IMR-90 (cell line): Measurements from ENCODE around the gene LGALS3. TPM values are rescaled to one million over a fixed set of nuclear protein-coding genes. Genes with fewer than 3 reads are reported as not detected.

ENCODE experiments used
- ATAC-seq: fragments of 200-7000 bp; cut with Tn5 transposase; 2 replicates; pipeline ENCODE4 v1.9.1; 2020; ENCODE audit warnings: low read depth, mild to moderate bottlenecking, moderate library complexity
- BruUV-seq: library from RNA; stranded (reverse); fragments of 400-500 nt; replicated peaks from 2 replicates; lab custom pipeline; 2021; lab: Mats Ljungman, UMichigan
- CTCF ChIA-PET: fragments of 300-600 bp; formaldehyde crosslinking; extraction: SDS; loops from one replicate; lab custom pipeline; 2021; ENCODE audit warnings: antibody characterized with exemption; lab: Yijun Ruan, JAX
- POLR2A ChIA-PET: fragments of 300-600 bp; sonication (Branson Sonifier 250); formaldehyde crosslinking; loops from one replicate; lab custom pipeline; 2022; ENCODE audit warnings: antibody characterized with exemption; ENCODE audit not compliant: unreplicated experiment; lab: Charles Lee
- DNase-seq: peaks from one replicate; pipeline ENCODE4 v3.0.0; 2013
- H2AFZ ChIP-seq: replicated peaks from 2 replicates; pipeline ENCODE3; 2013; ENCODE audit warnings: low read length, mild to moderate bottlenecking; ENCODE audit not compliant: poor library complexity
- H2AK5ac ChIP-seq: 2 replicates; pipeline ENCODE4 v1.6.1; 2013; ENCODE audit warnings: low read depth, low read length, inconsistent platforms
- H2AK9ac ChIP-seq: replicated peaks from 2 replicates; pipeline ENCODE3; 2013; ENCODE audit warnings: mild to moderate bottlenecking, low read depth, low read length, moderate library complexity; ENCODE audit not compliant: poor library complexity
- H2BK120ac ChIP-seq: 2 replicates; pipeline ENCODE4 v1.6.1; 2013; ENCODE audit warnings: low read depth, low read length, inconsistent platforms
- H2BK15ac ChIP-seq: 3 replicates; pipeline ENCODE4 v1.6.1; 2013; ENCODE audit warnings: low read depth, low read length, inconsistent platforms
- H2BK20ac ChIP-seq: 2 replicates; pipeline ENCODE4 v1.6.1; 2013; ENCODE audit warnings: low read depth, mild to moderate bottlenecking, inconsistent platforms, low read length, moderate library complexity
- H2BK5ac ChIP-seq: 2 replicates; pipeline ENCODE4 v1.6.1; 2013; ENCODE audit warnings: mild to moderate bottlenecking, low read depth, low read length, inconsistent platforms; ENCODE audit not compliant: poor library complexity, severe bottlenecking
- H3K14ac ChIP-seq: replicated peaks from 2 replicates; pipeline ENCODE4 v1.6.1; 2013; ENCODE audit warnings: low read depth, low read length, inconsistent platforms
- H3K18ac ChIP-seq: 2 replicates; pipeline ENCODE4 v1.6.1; 2013; ENCODE audit warnings: low read depth, low read length, control low read depth
- H3K23ac ChIP-seq: 2 replicates; pipeline ENCODE4 v1.6.1; 2013; ENCODE audit warnings: low read depth, low read length, inconsistent platforms
- H3K27ac ChIP-seq: 2 replicates; pipeline ENCODE4 v1.5.1; 2013; ENCODE audit warnings: mild to moderate bottlenecking, control low read depth, low read length; ENCODE audit not compliant: insufficient read depth
- H3K27me3 ChIP-seq: 2 replicates; pipeline ENCODE4 v1.6.1; 2013; ENCODE audit warnings: low read length; ENCODE audit not compliant: control insufficient read depth, insufficient read depth
- H3K36me3 ChIP-seq: 2 replicates; pipeline ENCODE4 v1.6.1; 2013; ENCODE audit warnings: low read length, mixed read lengths; ENCODE audit not compliant: control insufficient read depth, insufficient read depth
- H3K4ac ChIP-seq: 2 replicates; pipeline ENCODE4 v1.6.1; 2013; ENCODE audit warnings: low read depth, low read length, inconsistent platforms
- H3K4me1 ChIP-seq: 2 replicates; pipeline ENCODE4 v1.6.1; 2013; ENCODE audit warnings: low read length, mixed read lengths; ENCODE audit not compliant: control insufficient read depth, insufficient read depth
- H3K4me2 ChIP-seq: 2 replicates; pipeline ENCODE4 v1.6.1; 2013; ENCODE audit warnings: low read depth, mild to moderate bottlenecking, control low read depth, low read length, moderate library complexity
- H3K4me3 ChIP-seq: 2 replicates; pipeline ENCODE4 v1.5.1; 2013; ENCODE audit warnings: low read depth, mild to moderate bottlenecking, control low read depth, low read length, moderate library complexity; ENCODE audit not compliant: insufficient read depth
- H3K56ac ChIP-seq: 2 replicates; pipeline ENCODE4 v1.6.1; 2013; ENCODE audit warnings: low read length, inconsistent platforms; ENCODE audit not compliant: insufficient read depth; ENCODE audit errors: extremely low read depth
- H3K79me1 ChIP-seq, 2 experiments: 2 replicates each; pipeline ENCODE4 v1.6.1; 2013; ENCODE audit warnings: low read length in 2 of 2, inconsistent platforms in 1 of 2, low read depth in 1 of 2
- H3K9ac ChIP-seq: 2 replicates; pipeline ENCODE4 v1.6.1; 2013; ENCODE audit warnings: low read depth, low read length, control low read depth
- H3K9me1 ChIP-seq: 2 replicates; pipeline ENCODE4 v1.6.1; 2013; ENCODE audit warnings: low read length, inconsistent platforms; ENCODE audit not compliant: insufficient read depth
- H3K9me3 ChIP-seq: 2 replicates; pipeline ENCODE4 v1.6.1; 2013; ENCODE audit warnings: low read length; ENCODE audit not compliant: control insufficient read depth, insufficient read depth
- H4K20me1 ChIP-seq: 2 replicates; pipeline ENCODE4 v1.6.1; 2013; ENCODE audit warnings: low read length, inconsistent platforms; ENCODE audit not compliant: insufficient read depth
- H4K5ac ChIP-seq: 2 replicates; pipeline ENCODE4 v1.6.1; 2013; ENCODE audit warnings: mild to moderate bottlenecking, low read depth, low read length, control low read depth
- H4K8ac ChIP-seq, 2 experiments: 2 replicates each; pipeline ENCODE4 v1.6.1; 2013; ENCODE audit warnings: low read depth in 2 of 2, low read length in 2 of 2, control low read depth in 1 of 2, inconsistent platforms in 1 of 2
- H4K91ac ChIP-seq: 2 replicates; pipeline ENCODE4 v1.6.1; 2013; ENCODE audit warnings: low read depth, low read length, inconsistent platforms; ENCODE audit not compliant: insufficient read depth
- CHD1 ChIP-seq: IDR thresholded peaks from 2 replicates; pipeline ENCODE4 v1.6.1; 2012; ENCODE audit warnings: low read depth, low read length, improper control_type of control experiment
- MAZ ChIP-seq: IDR thresholded peaks from 2 replicates; pipeline ENCODE4 v1.6.1; 2012; ENCODE audit warnings: low read depth, mild to moderate bottlenecking, low read length, improper control_type of control experiment, moderate library complexity, borderline replicate concordance
- POLR2A ChIP-seq: IDR thresholded peaks from 2 replicates; pipeline ENCODE4 v1.6.1; 2012; ENCODE audit warnings: mild to moderate bottlenecking, low read depth, low read length
- RAD21 ChIP-seq: IDR thresholded peaks from 2 replicates; pipeline ENCODE4 v1.6.1; 2012; ENCODE audit warnings: low read length, improper control_type of control experiment
- RFX5 ChIP-seq: IDR thresholded peaks from 2 replicates; pipeline ENCODE4 v1.8.0; 2012; ENCODE audit warnings: low read depth, mild to moderate bottlenecking, low read length, moderate library complexity
- SMC3 ChIP-seq: fragments of 150-350 bp; IDR thresholded peaks from 2 replicates; pipeline ENCODE4 v1.6.1; 2016; ENCODE audit warnings: low read depth, mild to moderate bottlenecking, antibody characterized with exemption, low read length, moderate library complexity
- WGBS, 2 experiments: methylation state at CpG; one replicate each; pipeline versions ENCODE4 v1.1.5 to v1.1.7; 2013; ENCODE audit warnings: missing lambda C conversion rate in 2 of 2; ENCODE audit not compliant: insufficient read length in 1 of 2; ENCODE audit errors: extremely low coverage in 2 of 2; 5-methylcytosine and 5-hydroxymethylcytosine counted together
- dilution Hi-C: fragments of 300-500 bp; cut with HindIII; formaldehyde crosslinking; loops from one replicate; pipeline ENCODE4 v1.14.3; 2018; ENCODE audit warnings: low sequenced_read_pairs; ENCODE audit not compliant: unreplicated experiment
- in situ Hi-C: fragments of 300-500 bp; cut with MboI; formaldehyde crosslinking; loops from 3 replicates; pipeline ENCODE4 v1.14.3; 2019; ENCODE audit warnings: low sequenced_read_pairs, inconsistent platforms, mixed read lengths
- intact Hi-C: fragments of 100-400 bp; cut with micrococcal nuclease; formaldehyde crosslinking; loops from 2 replicates; pipeline ENCODE4 v1.10.0; 2022
- polyA plus RNA-seq, 3 experiments: library from polyadenylated mRNA; depleted of rRNA; stranded (reverse); fragments of >200 nt; gene quantifications; 2 replicates each; pipeline ENCODE4 v1.2.3, GENCODE V29; 2012; ENCODE audit warnings: low replicate concordance in 1 of 3
- total RNA-seq: library from RNA; depleted of rRNA; stranded (reverse); fragments of >200 nt; gene quantifications from 2 replicates; pipeline ENCODE4 v1.2.3, GENCODE V29; 2012
- TF ChIP-seq, protein P1 (sequence below): conservative IDR thresholded peaks from 2 replicates; pipeline ENCODE4 v1.5.1; 2012; ENCODE audit warnings: mild to moderate bottlenecking, low read depth, low read length, improper control_type of control experiment

The LGALS3 gene
- total and polyA plus RNA-seq, 2 of the 4 experiments (the other 2 are of a cell fraction) = 84.4 to 171 TPM

DNA sequence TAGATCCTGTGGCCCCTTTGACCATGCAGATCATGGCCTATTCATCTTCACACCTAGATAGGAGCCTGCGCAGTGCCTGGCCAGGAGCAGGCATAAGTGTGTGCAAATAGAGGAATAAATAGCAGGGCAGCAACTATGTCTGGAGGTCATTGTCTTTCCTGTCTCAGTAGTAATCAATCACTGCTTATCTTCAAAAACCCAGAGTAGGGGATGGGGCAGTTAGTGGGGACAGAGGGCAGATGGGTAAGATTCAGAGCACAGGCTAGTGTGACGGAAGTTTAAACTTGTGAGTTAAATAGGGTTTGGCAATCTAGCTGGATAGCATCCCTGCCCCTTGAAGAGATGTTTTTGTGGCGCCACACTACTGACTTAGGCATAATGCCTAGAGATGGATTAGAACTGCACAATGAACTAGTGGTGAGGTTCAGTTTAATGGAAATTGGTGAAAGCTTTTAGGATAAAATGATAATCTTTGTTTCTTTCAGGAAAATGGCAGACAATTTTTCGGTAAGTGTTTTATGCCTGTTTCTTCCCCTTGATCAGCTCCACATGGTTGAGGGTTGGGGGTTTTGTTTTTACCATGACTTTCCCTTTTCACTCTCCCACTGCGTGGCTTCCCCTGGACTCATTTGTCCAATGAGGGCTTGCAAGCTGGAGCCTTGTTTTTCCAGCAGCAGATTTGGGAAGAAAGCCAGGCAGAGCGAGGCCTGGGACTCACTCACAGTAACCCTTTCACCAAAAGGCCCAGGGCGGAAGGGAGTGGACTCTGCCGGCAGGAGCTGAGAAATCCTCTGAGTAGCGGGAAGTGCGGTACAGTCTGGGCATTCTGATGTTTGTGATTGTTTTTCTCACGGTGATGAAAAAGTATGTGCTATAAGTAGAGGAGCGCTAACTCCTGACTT is 8.1 kb downstream of the LGALS3 start:
- H2BK5ac ChIP-seq = peak overlapping the region; percentile 44
- ATAC-seq (peak; percentile 77), DNase-seq (peak; percentile 88)
- no CpG with 5 or more reads among the region's 12 CpGs for WGBS, 2 experiments
- in situ Hi-C loops = no loop called here
- peak overlapping the region; percentile 17 for H4K91ac ChIP-seq
- H3K9ac ChIP-seq = peak overlapping the region; percentile 8
- H2BK15ac ChIP-seq = peak overlapping the region; percentile 88; the same call in 1 of the 3 replicates
- peak overlapping the region; percentile 48 for H2AFZ ChIP-seq
- intact Hi-C loops = loop anchor here (2.0 kb wide), 1 partner anchor 48 kb away; no protein-coding TSS in a partner anchor
- no TSS peak for BruUV-seq
- no peak overlapping the region for H2AK9ac ChIP-seq
- TF ChIP-seq SMC3 (0 out of 2 replicates have a peak, but pooled peaks have one; percentile 17), POLR2A (no peak), RAD21 (peak; percentile 46), CHD1 (0 out of 2 replicates have a peak, but pooled peaks have one; percentile 48), RFX5 (no peak), MAZ (no peak)
- TF ChIP-seq, protein P1, sequence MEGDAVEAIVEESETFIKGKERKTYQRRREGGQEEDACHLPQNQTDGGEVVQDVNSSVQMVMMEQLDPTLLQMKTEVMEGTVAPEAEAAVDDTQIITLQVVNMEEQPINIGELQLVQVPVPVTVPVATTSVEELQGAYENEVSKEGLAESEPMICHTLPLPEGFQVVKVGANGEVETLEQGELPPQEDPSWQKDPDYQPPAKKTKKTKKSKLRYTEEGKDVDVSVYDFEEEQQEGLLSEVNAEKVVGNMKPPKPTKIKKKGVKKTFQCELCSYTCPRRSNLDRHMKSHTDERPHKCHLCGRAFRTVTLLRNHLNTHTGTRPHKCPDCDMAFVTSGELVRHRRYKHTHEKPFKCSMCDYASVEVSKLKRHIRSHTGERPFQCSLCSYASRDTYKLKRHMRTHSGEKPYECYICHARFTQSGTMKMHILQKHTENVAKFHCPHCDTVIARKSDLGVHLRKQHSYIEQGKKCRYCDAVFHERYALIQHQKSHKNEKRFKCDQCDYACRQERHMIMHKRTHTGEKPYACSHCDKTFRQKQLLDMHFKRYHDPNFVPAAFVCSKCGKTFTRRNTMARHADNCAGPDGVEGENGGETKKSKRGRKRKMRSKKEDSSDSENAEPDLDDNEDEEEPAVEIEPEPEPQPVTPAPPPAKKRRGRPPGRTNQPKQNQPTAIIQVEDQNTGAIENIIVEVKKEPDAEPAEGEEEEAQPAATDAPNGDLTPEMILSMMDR = peak; percentile 16; the same call in 1 of the 2 replicates
- no peaks in the 10 kb centered on the region for H3K9me3 ChIP-seq
- peak overlapping the region; percentile 28 to 76 for H4K8ac ChIP-seq
- H3K36me3 ChIP-seq = peaks cover 29% of the 10 kb centered on the region
- peak overlapping the region; percentile 91 for H3K14ac ChIP-seq
- H3K18ac ChIP-seq = peak overlapping the region; percentile 1; the same call in 1 of the 2 replicates
- peaks cover 46 to 85% of the 10 kb centered on the region in 2 experiments for H3K79me1 ChIP-seq
- peaks cover 28% of the 10 kb centered on the region for H3K9me1 ChIP-seq
- H3K56ac ChIP-seq = peak overlapping the region; percentile 77
- peak overlapping the region; percentile 26 for H3K4me2 ChIP-seq
- ChIA-PET POLR2A (interaction anchor here (1.0 kb wide), 1 partner anchor 8 kb away, joined by 3 read pairs; the partner anchor contains the start of gene LGALS3), CTCF (interaction anchor here (0.8 to 1.4 kb wide), 6 partner anchors 11 to 48 kb away, joined by 3 to 7 read pairs (median 4); no protein-coding TSS in a partner anchor)
- peak overlapping the region; percentile 60; the same call in 1 of the 2 replicates for H3K27ac ChIP-seq
- dilution Hi-C loops = no loop called here
- peak overlapping the region; percentile 75 for H3K4ac ChIP-seq
- peaks cover 7% of the 10 kb centered on the region for H3K4me1 ChIP-seq
- no peak overlapping the region for H3K4me3 ChIP-seq
- H2BK120ac ChIP-seq = peak overlapping the region; percentile 69; the same call in 1 of the 2 replicates
- peak overlapping the region; percentile 87 for H3K23ac ChIP-seq
- 0 out of 2 replicates have a peak overlapping the region, but pooled peaks have one; percentile 50 for H2BK20ac ChIP-seq
- peaks cover 50% of the 10 kb centered on the region for H4K20me1 ChIP-seq
- H3K27me3 ChIP-seq = no peaks in the 10 kb centered on the region
- no peak overlapping the region for H4K5ac ChIP-seq
- peak overlapping the region; percentile 7 for H2AK5ac ChIP-seq
